DMS53 treated with DMSO at 0.1 percent for 48 hours (cell line): ENCODE measurements around the gene KIAA1671.

Experiments used
- DNase-seq: peaks from one replicate; lab custom pipeline; 2025; ENCODE audit not compliant: unreplicated experiment; lab: John Stamatoyannopoulos, UW

Gene KIAA1671

DNA sequence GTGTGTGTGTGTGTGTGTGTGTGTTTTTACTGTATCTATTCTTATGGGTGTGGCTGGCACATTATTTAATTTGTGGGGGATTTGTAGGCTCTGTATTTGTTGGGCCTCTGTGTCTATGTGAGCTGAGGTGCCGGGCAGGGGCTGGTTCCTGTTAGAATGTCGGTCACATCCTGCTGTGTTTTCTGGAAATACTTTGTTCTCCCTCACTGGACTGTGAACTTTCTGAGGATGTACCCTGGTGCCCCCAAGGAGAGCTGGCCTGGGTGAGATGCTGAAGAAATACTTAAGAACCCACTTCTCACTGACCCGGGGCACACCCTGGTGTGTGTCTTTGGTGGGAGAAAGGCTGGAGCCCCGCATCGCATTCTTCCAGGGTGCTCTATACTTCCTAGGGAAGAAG is 28.6 kb downstream of the KIAA1671 start:
- no peak for DNase-seq

DNA sequence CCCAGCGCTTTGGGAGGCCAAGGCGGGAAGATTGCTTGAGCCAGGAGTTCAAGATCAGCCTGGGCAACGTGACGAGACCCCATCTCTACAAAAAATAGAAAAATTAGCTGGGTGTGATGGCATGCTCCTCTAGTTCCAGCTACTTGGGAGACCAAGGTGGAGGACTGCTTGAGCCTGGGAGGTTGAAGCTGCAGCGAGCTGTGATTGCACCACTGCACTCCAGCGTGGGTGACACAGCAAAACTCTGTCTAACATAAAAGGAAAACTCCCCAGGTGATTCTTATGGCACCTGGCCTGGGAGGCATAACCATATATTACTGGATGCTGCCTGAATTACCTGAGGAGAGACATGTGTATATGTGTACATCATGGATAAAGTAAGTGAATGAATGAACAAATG is 29.1 kb downstream of the KIAA1671 start:
- no peak for DNase-seq

GRCh38 chr22:24982301-24983056 is 30.0 kb downstream of the KIAA1671 start:
- DNase-seq, result no peak

- DNase-seq, result no peak
Observed at GRCh38 chr22:24983151-24983550, 30.6 kb downstream of the KIAA1671 start.

- no peak for DNase-seq
Observed at GRCh38 chr22:24984122-24984521, 31.6 kb downstream of the KIAA1671 start.

GRCh38 chr22:24985826-24986214 is 33.3 kb downstream of the KIAA1671 start:
- no peak for DNase-seq

DNA sequence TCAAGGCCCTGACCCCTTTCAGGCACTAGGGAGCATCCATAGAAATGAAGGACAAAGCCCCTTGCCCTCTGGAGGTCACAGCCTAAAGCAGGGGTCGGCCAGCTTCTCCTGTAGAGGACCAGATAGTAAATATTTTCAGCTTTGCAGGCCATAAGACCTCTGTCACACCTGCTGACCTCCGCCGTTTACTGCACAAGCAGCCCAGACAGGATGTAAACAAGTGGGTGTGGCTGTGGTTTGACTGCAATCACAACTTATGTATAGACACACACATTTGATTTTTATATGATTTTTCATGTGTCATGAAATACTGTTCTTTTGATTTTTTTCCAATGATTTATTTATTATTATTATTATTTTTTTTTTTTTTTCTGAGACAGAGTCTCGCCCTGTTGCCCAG is 34.3 kb downstream of the KIAA1671 start:
- DNase-seq, result no peak

- no peak for DNase-seq
Observed at GRCh38 chr22:24989135-24989534, 36.6 kb downstream of the KIAA1671 start.

DNA sequence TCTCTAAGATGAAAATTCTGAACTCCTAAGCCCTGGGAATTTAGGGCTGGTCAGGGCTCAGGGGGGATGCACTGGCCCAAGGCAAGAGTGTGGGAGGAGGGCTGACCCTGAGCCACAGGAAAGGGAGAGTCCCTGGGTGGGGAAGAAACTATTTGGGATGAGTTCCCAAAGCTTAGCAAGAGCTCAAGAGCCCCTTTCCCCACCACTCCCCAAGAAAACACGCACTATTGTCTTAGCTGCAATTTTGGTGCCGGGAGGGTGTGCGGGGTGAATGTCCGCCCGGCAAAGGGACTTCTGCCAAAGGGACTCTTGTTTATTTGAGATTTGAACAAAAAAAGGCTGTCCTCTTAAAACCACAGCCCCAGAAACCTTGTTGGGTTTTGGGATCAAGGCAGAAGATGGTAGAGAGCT is 37.0 kb downstream of the KIAA1671 start:
- no peak for DNase-seq

- DNase-seq, result no peak
Observed at GRCh38 chr22:24990344-24990905, 37.9 kb downstream of the KIAA1671 start.

DNA sequence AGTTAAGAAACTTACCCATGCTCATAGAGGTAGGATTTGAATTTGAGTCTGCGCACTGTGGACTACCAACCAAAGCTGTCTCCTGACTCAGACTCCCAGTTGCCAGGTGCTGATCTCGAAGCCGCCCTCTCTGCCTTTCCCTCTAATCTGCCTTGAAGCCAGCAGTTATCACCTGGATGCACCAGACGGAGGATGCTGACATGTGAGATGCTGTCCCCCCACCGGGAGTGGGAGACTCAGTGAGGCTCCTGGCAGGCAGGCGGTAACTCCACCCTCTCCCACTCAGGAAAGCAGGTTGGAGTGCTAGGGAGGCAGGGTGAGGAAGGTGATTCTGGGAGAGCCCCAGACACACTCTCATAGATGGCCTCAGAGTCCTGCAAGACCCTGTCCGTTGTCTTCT is 40.4 kb downstream of the KIAA1671 start:
- DNase-seq, result no peak

DNA sequence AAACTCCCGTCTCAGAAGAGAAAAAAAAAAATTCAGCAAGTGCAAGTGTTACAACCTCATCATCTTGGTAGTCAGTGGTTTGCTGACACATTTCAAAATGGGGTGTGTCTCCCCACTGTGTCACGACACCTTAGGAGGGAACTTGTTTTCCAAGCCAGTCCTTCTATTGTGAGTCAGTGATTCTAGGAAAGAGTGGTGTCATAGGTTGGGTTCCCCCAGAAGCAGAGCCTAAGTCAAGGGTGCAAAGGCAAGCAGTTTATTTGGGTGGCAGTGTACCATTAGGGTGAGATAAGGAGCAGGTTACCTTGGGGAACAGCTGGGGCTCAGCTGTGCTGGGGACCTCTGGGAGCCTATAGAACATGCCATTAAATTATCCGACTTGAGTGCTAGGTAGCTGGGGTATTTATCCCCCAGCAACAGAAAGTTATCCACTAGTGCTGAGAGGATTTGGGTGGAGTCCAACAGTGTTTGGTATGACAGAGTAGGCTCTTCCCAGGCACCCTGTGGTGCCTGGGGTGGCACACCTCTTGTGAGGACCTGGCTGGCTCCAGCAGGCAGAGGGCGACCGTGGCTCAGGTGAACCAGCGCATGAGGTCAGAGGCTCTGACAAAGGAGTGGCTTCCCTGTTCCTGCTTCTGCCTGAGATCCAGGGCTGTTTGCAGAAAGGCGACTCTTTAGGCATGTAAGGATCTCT is 41.7 kb downstream of the KIAA1671 start:
- DNase-seq, result no peak

- DNase-seq, result no peak
Observed at GRCh38 chr22:24995649-24996180, 43.2 kb downstream of the KIAA1671 start.

GRCh38 chr22:24996420-24996952 is 44.0 kb downstream of the KIAA1671 start:
- no peak for DNase-seq

DNA sequence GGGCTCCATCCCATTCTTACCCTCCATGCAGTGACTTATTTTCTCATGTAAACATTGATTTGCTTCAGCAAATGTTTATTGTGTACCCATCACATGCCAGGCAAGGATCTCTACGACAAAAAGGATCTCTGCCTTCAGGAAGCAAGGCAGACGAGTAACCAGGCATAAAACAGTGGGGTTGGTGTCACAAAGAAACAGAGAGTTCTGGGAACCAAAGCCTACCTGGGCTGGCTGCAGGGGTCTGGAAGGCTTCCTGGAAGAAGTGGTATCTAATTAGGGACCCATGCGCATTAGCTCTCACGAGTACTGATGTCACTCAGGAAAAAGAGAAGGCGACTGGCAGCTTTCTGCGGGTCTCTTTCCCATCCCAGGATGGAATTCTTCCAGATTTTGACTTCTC is 44.5 kb downstream of the KIAA1671 start:
- DNase-seq, result no peak

DNA sequence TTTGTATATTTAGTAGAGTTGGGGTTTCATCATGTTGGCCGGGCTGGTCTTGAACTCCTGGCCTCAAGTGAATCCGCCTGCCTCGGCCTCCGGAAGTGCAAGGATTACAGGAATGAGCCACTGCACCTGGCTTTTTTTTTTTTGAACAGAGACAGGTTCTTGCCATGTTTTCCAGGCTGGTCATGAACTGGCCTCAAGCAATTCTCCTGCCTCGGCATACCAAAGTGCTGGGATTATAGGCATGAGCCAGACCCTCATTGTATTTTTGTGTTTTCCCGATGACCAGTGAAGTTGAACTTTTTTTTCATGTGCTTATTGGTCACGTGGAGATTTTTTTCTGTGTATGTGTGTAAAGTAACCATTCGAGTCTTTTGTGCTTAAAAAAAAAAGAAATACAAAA is 48.2 kb downstream of the KIAA1671 start:
- no peak for DNase-seq

DNA sequence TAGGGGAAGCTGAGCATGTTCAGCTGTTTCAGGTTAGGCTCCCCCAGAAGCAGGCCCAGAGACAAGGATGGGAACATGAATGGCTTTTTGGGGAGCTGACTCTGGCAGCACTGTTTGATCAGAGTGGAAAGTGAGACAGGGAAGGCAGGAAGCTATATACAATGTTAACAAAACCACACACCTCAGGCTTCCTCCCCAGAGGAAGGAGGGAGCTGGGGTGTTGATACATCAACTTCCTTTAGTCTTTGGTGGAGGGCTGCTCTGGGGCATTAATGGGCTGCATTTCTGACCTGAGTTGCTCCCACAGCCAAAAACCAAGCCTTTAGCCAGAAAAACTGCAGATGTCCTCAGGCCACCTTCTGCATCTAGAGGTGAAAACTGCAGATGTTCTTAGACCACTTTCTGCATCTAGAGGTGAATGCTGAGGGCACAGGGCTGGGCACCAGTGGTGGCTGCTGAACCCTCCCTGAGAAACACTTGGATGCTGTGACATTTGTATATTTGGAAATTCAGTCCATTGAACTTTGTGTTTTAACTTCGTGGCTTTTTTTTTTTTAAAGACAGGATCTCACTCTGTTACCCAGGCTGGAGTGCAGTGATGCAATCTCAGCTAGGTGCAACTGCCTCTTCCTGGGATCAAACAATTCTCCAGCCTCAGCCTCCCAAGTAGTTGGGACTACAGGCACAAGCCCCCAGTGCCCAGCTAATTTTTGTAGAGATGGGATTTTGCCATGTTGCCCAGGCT is 49.9 kb downstream of the KIAA1671 start:
- DNase-seq, result no peak

DNA sequence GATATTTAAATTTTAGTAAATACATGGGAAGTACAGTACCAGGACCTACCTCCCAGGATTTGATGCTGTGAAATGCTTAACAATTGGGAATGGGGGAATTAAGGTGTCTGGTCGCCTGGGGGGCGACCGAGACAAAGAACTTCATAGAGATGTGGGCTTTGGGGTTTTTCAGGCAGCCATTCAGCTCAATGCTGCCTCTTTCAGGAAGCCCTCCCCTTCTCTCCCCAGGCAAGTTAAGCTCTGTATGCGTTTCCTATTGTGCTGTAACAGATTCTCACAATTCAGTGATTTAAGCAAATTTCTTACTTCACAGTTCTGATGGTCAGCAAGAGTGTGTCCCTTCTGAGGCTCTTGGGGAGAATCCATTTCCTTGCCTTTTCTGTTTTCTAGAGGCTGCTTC is 53.8 kb downstream of the KIAA1671 start:
- no peak for DNase-seq

- DNase-seq, result no peak
Observed at GRCh38 chr22:25007444-25008106, 55.1 kb downstream of the KIAA1671 start.

DNA sequence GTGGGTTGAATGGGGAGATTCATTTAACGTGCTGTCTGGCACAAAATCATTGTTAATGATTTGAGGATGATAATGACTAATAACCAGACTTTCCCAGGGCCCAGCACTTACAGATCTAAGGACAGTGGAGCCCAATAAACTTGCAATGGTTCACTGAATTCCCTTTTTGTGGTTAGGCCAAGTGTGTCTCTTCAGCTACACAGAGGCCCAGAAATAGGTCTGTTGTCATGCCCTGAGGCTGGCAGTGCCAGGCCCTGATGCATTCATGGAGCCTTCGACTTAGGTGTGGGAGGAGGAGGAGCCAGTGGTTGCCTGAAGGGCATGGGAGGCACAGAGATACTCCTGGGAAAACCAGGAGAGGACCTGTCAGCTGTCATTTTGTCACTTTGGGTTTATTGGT is 56.1 kb downstream of the KIAA1671 start:
- no peak for DNase-seq

- DNase-seq, result no peak
Observed at GRCh38 chr22:25012741-25013143, 60.2 kb downstream of the KIAA1671 start.
